Regular cardiac myocyte (primary cell): Measurements from ENCODE around the gene GNL3L. TPM values are rescaled to one million over a fixed set of nuclear protein-coding genes. Genes with fewer than 3 reads are reported as not detected.

ENCODE experiments used
- total RNA-seq: library from RNA; depleted of rRNA; stranded (reverse); fragments of >200 nt; gene quantifications from 2 replicates; pipeline ENCODE4 v1.2.3, GENCODE V29; 2014

Gene GNL3L, protein sequence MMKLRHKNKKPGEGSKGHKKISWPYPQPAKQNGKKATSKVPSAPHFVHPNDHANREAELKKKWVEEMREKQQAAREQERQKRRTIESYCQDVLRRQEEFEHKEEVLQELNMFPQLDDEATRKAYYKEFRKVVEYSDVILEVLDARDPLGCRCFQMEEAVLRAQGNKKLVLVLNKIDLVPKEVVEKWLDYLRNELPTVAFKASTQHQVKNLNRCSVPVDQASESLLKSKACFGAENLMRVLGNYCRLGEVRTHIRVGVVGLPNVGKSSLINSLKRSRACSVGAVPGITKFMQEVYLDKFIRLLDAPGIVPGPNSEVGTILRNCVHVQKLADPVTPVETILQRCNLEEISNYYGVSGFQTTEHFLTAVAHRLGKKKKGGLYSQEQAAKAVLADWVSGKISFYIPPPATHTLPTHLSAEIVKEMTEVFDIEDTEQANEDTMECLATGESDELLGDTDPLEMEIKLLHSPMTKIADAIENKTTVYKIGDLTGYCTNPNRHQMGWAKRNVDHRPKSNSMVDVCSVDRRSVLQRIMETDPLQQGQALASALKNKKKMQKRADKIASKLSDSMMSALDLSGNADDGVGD
- 19.7 and 44.9 TPM in 2 replicates for total RNA-seq

GRCh38 chrX:54529552-54530356, at the start of gene GNL3L:
Gene GNL3L, plus strand, starts transcription at chrX:54530219. Its CDS starts 2,348 bp downstream, at chrX:54532567.

GRCh38 chrX:54495814-54496516, 34.1 kb upstream of the GNL3L start, which contains the start of gene FGD1:
Gene FGD1, minus strand, starts transcription at chrX:54496234. Its CDS starts 802 bp downstream, at chrX:54495432.

Other genes starting within 250 kb of the GNL3L start
- gene WNK3, start 172.2 kb upstream of the GNL3L start, total RNA-seq, result 0.38 and 1.1 TPM in 2 replicates
- gene TSR2, start 89.8 kb upstream of the GNL3L start, total RNA-seq, result 10.4 and 19.2 TPM in 2 replicates
- gene FGD1, start 34.0 kb upstream of the GNL3L start, total RNA-seq, result 2.0 and 4.6 TPM in 2 replicates